HG03139 (cell line): Measurements from ENCODE around the gene BLTP1.
A peak's percentile ranks its signal among the peaks of the same experiment; 100 is the strongest.
"Not testable (repeated sequence)": the region's sequence is repeated elsewhere in the genome, so short reads cannot be mapped to it uniquely, and the experiment has no call there.

Source experiments
- ATAC-seq: cut with Tn5 transposase; IDR thresholded peaks from one replicate; pipeline ENCODE4 v1.9.1; 2021; ENCODE audit not compliant: unreplicated experiment

The BLTP1 gene, protein sequence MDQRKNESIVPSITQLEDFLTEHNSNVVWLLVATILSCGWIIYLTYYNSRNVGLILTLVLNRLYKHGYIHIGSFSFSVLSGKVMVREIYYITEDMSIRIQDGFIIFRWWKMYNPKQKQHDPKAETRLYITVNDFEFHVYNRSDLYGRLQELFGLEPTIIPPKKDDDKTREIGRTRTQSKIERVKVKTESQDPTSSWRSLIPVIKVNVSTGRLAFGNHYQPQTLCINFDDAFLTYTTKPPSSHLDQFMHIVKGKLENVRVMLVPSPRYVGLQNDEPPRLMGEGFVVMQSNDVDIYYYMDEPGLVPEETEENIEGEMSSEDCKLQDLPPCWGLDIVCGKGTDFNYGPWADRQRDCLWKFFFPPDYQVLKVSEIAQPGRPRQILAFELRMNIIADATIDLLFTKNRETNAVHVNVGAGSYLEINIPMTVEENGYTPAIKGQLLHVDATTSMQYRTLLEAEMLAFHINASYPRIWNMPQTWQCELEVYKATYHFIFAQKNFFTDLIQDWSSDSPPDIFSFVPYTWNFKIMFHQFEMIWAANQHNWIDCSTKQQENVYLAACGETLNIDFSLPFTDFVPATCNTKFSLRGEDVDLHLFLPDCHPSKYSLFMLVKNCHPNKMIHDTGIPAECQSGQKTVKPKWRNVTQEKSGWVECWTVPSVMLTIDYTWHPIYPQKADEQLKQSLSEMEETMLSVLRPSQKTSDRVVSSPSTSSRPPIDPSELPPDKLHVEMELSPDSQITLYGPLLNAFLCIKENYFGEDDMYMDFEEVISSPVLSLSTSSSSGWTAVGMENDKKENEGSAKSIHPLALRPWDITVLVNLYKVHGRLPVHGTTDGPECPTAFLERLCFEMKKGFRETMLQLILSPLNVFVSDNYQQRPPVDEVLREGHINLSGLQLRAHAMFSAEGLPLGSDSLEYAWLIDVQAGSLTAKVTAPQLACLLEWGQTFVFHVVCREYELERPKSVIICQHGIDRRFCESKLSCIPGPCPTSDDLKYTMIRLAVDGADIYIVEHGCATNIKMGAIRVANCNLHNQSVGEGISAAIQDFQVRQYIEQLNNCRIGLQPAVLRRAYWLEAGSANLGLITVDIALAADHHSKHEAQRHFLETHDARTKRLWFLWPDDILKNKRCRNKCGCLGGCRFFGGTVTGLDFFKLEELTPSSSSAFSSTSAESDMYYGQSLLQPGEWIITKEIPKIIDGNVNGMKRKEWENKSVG (N-terminal part only)

DNA sequence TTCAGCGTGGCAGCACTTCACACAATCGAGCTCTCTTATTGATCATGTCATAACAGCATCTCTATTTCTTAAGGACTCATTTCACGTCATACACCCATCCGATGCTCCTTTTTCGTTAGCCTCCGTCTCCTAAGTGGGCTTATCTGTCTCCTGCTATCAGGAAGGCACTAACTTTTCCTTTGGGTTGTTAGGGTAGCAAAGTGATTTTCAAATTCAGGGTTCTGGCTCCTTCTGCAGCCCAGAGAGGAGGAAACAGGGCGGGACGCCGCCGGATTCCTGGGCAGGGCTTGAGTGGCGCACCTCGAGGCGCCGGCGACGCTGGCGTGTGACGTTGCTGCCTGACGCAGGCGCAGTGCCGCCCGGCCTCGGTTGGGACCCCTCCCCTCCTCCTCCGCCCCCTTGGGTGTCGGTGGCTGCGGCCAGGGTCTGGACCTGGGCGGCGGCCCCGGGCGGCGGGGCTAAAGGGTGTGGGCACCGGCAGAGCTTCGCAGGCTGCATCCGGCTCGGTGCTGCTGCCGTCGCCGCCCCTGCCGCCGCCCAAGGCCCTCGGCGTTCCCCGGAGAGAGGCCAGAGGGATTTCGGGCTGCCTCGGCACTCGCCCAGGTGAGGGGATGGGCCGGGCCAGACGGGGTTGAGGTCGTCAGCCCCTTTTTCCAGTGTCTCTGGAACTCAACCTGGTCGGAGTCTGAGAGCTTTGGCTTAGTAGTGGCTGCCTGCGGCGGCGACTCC lies at the start of gene BLTP1:
Gene BLTP1, plus strand, starts transcription at position 350 of the 729 bp plus-strand sequence. CDS start 18,317 bp downstream, outside the sequence.
- ATAC-seq = peak; percentile 96

DNA sequence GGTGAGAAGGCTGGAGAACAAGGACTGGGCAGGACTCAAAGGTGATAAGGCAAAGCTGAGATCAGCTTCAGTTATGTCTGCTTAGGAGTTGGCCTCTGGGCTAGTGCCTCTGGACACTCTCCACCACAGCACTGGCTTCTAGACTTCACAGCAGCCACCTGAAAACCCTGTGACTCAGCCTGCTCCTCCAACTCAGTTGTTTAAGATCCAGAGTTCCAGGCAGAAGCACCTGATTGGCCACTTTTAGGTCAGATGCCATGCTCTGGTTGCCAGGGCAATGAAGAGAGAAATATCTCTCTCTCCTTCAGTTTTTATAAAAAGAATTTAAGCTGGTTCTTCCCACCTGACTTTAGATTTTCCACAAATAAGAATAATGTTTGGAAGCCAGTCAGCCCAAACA lies 47.9 kb upstream of the BLTP1 start:
- ATAC-seq = no peak

DNA sequence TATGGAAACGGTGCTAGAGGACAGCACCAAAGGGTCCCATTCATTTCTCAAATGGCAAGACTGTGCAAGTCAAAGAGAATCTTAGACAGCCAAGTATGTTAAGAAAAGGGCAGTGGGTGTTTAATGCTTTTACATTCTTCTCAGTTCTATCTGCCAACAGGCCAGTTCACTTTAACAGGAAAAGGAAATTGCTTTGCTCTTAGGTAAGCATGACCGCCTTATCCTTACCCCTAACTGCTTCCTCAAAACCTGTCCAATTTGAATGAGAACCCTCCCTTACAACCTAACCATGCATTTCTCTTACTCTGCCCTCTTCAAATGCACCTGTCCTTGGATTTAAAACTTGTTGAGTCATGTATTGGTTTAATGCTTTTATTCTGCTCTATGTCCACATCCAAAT lies 44.5 kb upstream of the BLTP1 start:
- no peak for ATAC-seq

DNA sequence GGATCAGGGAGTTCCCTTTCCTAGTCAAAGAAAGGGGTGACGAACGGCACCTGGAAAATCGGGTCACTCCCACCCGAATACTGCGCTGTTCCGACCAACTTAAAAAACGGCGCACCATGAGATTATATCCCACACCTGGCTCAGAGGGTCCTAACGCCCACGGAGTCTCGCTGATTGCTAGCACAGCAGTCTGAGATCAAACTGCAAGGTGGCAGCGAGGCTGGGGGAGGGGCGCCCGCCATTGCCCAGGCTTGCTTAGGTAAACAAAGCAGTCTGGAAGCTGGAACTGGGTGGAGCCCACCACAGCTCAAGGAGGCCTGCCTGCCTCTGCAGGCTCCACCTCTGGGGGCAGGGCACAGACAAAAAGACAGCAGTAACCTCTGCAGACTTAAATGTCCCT lies 41.8 kb upstream of the BLTP1 start:
- not testable (repeated sequence) for ATAC-seq

DNA sequence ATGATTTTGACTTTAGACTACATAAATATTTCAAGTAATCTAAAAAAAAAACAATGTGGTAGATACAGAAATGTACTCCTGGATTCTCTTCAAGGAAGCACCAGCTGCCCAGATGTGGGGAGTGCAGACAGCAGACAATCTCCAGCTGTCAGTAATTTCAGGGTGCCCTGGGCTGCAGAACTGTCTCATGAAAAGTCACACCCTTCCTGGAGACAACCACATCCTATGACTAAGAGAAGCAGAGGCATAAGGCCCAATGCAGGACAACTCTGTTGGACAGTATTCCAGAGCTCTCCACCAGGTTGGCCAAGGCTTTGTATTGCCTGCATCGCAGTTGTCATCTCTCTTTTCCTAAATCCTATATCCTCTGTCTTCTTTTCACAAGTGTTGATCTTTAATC lies 34.4 kb upstream of the BLTP1 start:
- no peak for ATAC-seq

DNA sequence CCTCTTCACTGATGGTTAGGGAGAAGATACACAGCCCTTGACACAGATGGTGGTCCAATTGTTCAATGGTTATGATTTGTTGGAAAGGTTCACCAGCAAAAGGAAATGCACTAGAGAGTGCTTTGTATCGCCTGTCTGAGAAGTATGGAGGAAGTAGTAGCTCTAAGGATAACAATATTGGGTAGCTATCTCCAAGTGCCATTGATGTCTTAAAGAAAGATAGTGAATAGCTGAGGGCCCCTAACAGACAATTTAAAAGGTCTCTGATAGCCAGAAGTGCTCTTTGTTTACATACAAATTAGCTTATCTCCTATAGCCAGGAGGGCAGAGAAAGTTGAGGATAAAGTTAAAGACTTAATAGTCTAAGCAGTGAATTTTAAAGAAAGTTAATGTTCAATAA lies 33.9 kb upstream of the BLTP1 start:
- ATAC-seq = no peak

DNA sequence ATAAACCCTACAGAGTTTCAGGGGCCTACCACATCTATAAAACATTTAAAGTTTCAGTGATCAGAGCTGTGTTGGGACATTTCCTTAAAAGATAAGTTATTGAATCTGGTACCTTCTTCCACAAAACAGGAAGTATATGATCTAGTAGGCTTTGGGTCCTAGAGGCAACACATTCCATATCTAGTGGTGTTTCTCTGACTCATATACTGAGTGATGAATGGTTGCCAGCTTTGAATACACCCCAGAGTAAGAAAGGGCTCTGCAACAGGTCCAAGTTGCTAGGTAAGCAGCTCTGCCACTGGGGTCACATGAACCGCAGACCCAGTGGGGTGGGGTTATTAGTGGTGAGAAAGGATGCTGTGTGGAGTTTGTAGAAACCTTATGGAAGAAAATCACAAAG lies 32.4 kb upstream of the BLTP1 start:
- ATAC-seq = no peak

DNA sequence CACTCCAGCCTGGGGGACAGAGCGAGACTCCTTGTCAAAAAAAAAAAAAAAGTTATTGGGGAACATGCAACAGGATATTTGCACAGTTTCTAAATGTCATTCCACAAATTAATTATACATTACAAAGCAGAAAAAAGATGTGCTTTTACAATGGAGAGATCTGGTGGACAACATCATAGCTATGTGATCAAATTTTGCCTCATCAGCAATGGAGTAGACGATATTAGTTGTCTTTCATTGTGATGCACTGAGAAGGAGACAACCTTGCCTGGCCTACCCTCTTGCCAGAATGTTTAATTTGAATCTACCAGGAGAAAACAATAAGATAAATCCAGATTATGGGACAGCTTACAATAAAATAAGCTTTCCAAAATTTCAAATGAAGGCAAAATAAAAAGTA lies 30.5 kb upstream of the BLTP1 start:
- no peak for ATAC-seq

DNA sequence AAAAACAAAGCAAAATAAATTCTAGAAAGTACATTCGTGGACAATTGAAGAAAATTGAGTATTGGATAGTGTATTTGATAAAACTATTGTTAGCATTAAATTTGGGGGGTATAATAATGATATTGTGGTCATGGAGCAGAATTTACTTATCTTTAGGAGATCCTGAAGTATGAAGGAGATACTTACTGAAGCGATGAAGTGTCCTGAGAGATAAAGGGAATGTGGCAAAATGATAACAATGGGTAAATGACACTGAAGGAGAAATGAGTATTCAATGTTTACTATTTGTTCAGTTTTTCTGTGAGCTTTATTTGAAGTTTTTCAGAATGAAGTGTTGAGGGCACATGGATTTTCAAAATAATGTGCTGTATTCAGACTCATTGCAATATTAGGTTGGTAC lies 30.0 kb upstream of the BLTP1 start:
- no peak for ATAC-seq

DNA sequence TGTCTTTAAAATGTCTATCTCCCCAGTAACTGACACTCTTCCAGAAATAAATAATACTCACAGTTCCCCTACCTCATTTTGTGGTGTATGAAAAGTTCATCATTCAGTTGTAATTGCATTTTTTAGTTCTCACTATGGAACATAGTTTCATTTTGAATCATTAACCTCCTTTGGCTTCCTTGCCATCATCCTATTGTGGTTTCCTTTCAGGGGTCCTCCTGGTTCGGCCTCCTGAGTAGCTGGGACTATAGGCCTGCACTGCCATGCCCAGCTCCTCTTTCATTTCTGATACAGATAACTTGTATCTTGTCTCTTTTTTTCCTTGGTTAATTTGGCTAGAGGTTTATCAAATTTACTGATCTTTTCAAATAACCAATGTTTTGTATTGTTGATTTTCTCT lies 23.1 kb upstream of the BLTP1 start:
- no peak for ATAC-seq

DNA sequence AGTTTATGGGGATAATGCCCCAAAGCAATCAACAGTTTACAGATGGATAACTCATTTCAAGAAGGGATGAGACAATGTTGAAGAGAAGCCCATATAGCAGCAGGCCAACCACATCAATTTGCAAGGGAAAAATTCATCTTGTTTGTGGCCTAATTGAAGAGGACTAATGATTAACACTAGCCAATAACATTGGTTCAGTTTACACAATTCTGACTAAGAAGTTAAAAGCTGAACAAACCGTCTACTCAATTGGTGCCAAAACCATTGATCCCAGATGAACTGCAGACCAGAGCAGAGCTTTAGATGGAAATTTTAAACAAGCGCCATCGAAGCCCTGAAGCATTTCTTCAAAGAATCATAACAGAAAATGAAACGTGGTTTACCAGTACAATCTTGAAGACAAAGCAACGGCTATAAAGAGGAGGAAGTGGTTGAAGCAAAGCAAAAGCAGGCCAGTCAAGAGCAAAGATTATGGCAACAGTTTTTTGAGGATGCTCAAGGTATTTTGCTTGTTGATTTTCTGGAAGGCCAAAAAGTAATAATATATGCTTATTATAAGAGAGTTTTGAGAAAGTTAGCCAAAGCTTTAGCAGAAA lies 20.5 kb upstream of the BLTP1 start:
- peak; percentile 64 for ATAC-seq

DNA sequence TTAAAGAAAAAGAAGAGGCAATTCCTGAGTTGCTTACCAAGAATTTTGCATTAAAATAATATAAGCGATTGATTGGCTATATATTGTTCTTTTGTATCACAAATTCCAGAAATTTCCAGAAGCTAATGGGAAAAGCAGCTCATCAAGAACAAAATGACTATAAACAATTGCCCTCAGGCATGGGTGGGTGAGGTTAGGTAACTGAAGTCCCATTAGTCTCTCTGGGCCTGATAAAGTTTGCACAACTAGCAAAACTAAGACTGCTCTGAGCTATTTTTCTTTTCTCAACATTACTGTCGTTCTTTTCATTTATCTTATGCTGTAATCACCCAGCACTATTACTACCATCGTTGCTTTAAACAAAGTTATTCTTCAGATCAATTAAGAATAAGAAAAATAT lies 19.2 kb upstream of the BLTP1 start:
- no peak for ATAC-seq

DNA sequence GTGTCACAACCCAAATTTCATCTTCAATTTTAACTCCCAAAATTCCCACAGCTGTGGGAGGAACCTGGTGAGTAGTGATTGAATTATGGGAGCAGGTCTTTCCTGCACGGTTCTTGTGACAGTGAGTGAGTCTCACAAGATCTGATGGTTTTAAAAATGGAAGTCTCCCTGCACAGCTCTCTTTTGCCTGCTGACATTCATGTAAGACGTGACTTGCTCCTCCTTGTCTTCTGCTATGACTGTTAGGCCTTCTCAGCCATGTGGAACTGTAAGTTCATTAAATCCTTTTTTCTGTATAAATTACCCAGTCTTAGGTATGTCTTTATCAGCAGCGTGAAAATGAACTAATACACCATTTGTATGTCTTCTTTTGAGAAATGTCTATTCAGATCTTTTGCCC lies 13.0 kb upstream of the BLTP1 start:
- no peak for ATAC-seq

DNA sequence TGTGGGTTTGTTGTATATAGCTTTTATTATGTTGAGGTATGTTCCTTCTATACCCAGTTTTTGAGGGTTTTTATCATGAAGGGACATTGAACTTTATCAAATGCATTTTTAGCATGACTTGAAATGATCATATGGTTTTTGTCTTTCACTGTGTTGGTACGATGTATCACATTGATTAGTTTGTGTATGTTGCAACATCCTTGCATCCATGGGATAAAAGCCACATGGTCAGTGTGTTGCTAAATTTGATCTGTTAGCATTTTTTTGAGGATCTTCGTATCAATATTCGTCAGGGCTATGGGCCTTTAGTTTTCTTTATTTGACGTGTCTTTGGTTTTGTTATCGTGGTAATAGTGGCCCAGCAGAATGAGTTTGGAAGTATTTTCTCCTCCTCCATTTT lies 11.3 kb upstream of the BLTP1 start:
- no peak for ATAC-seq

DNA sequence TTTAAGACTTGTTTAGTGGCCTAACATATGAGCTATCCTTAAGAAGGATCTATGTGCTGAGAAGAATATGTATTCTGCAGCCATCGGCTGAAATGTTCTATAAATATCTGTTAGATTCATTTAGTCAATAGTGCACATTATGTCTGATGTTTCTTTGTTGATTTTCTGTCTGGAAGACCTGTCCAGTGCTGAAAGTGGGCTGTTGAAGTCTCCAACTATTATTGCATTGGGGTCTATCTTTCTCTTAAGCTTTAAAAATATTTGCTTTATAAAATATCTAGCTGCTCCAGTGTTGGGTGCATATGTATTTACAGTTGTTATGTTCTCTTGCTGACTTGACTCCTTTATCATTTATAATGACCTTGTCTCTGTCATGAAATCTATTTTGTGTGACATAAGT lies 9.4 kb upstream of the BLTP1 start:
- no peak for ATAC-seq

DNA sequence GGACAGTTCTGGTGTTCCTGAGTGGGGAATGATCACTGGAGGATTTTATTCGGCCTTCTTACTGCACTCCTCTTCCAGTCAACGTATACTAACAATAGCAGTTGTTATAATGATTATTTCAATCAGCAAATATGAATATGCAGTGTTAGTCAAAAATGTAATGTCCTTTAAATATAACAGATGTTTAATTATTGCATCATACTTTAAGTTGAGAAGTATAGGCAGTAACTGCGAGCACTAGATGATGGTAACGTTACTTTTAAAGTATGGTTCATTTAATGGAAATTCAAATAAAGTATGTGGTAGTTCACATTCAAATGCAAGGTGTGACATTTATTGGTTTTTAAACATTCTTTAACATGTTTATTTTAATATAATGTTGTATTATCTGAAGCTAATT lies 5.5 kb upstream of the BLTP1 start:
- ATAC-seq = no peak

DNA sequence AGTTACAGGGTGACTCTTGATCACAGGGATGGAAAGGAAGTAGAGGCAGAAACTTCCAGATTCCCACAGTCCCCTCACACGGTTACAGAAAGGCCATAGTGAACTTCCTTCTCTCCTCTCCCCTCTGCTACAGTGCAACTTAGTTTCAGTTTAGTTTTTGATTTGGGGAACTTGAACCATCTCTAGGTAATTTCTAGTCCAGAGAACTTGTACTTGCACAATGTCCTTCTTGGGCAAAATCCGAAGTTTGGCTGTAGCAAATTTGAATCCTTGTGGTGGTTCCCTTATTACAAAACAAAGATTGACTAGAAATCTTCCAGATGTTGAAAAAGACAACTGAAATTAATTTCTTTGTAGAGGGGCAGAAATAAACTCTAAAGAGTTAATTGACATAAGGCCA lies 1.2 kb upstream of the BLTP1 start:
- ATAC-seq = no peak

DNA sequence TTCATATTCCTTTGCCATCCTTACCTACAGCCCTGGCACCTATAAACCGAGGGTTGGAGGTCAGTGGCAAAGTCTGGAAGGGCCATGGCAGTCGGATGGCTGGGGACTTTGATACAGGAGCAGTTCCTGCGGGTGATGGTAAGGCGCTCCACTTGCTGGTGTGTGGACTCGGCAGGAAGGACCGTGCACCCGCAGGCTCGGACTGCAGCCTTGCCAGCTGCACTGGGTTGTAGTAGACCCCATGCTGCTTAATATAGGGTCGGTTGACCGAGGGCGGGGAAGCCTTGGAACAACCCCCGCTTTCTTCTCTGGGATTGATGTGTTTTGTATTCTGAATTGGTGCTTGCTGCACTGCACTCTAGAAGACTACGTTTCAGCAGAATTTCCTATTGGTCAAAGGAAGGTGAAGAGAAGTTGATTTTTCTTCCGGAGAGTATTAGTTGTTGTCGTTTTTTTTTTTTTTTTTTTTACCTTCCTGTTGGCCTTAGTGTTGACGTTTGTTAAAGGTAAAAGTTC lies 638 bp downstream of the BLTP1 start:
- ATAC-seq = peak; percentile 35

DNA sequence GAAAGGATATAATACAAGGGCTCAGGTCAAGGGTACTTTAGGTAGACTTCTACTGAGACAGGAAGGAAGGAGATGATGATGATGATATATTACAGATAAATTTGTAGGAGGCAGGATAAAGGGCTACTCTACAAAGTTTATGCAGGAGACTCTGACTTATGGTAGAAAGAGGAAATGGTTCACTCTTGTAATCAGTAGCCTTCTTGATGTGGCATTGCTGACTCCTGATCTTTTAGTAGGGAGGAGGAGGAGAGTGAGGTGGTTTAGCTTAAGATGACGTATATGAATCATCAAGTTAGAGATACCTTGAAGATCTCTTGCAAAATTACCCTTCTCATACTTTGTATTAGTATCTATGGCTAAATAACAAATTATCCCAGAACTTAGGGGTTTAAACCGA lies 4.7 kb downstream of the BLTP1 start:
- ATAC-seq = no peak

DNA sequence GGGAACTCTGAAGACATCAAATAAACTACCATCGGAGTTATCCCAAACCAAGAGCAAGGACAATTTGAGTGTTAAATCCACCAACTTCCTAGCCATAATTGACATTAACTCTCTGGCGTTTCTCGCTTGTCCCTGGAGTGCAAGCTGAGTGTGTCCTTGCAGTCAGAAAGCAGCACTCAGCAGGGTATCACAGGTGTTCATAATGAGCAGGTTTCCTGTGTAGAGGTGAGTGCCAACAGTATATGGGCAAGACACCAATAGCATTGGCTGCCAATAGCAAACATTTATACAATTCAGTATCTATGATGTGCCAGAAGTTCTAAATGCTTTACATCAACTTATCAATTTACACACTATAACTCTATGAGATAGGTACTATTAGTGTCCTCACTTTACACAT lies 11.2 kb downstream of the BLTP1 start:
- ATAC-seq = no peak
